GF-D8 (cell line): ENCODE measurements around the gene ZC3H12A.
"Not testable (repeated sequence)": the region's sequence is repeated elsewhere in the genome, so short reads cannot be mapped to it uniquely, and the experiment has no call there.

Source experiments
- DNase-seq: peaks from one replicate; lab custom pipeline; 2025; lab: John Stamatoyannopoulos, UW

Gene ZC3H12A

GRCh38 chr1:37502104-37502503 is 27.7 kb downstream of the ZC3H12A start:
- DNase-seq = no peak

DNA sequence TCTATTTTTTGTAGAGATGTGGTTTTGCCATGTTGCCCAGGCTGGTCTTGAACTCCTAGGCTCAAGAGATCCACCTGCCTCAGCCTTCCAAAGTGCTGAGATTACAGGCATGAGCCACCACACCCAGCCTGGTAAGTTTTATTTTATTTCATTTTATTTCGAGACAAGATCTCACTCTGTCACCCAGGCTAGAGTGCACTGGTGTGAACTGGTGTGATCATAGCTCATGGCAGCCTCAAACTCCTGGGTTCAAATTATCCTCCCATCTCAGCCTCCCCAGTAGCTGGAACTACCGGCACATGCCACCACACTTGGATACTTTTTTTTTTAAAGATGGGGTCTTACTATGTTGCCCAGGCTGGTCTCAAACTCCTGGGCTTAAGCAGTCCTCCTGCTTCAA is 28.4 kb downstream of the ZC3H12A start:
- not testable (repeated sequence) for DNase-seq

- DNase-seq = no peak
Measured at GRCh38 chr1:37506740-37507139, 32.4 kb downstream of the ZC3H12A start.

DNA sequence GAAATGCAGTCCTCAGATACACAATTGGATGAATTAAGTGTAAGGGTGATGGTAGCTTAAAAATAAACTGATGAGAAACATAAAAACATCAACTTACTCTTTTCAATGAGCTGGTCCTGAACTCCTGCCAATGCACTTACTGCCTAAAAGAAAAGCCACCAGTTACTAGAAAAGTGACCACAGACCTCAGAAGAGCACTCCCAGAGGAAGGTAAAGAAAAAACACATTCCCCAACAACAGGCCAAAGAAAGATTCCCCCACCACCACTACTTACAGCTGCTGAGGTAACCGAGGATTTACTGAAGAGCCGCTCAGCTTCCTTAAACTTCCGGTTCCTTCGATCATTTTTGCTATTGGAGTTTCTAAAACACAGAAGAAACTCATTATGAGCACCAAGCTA is 34.8 kb downstream of the ZC3H12A start:
- peak; percentile 19 for DNase-seq

GRCh38 chr1:37513795-37514349 is 39.5 kb downstream of the ZC3H12A start:
- DNase-seq = no peak

DNA sequence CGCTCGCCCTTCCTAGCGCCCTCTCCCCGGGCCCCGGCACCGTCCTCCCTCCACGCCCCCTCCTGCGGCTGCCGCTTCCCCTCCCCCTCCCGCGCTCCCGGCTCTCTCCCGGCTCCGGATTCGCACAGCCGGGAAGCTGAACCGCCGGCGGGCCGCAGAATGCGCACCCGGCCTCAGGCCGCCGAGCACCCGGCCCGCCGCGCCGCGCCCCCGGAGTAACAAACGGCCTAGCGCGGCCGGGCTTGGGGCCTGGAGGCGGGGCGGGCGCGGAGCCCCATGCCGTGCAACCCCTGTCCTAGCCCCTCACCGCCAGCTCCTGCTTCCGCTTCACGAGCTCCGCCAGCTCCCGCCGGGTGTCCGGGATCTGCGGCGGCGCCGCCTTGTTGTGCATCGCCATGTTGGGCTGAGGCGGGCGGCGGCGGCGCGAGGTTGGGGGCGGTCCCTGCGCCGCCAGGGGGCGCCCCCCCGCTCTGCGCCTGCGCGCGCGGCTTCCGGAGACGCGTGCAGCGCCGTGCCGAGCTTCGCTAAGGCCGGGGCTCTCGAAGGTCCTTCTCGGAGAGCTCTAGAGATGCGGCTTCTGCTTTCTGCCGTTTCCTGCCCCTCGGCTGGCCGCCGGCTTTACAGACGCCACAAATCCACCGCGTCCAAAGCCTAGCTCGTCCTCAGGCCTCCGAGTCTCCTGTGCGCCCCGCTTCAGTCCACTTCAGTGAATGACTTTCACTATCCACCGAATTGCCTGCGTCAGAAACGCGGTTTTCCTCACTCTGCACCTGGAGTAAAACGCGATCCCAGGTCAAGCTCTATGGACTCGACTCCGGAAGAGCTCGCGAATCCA is 40.2 kb downstream of the ZC3H12A start, which contains the start of gene MEAF6:
TSS of gene MEAF6 (minus strand) at position 417 of the 835 bp plus-strand sequence. CDS start at position 397, 20 bp downstream.
- peak; percentile 61 for DNase-seq

DNA sequence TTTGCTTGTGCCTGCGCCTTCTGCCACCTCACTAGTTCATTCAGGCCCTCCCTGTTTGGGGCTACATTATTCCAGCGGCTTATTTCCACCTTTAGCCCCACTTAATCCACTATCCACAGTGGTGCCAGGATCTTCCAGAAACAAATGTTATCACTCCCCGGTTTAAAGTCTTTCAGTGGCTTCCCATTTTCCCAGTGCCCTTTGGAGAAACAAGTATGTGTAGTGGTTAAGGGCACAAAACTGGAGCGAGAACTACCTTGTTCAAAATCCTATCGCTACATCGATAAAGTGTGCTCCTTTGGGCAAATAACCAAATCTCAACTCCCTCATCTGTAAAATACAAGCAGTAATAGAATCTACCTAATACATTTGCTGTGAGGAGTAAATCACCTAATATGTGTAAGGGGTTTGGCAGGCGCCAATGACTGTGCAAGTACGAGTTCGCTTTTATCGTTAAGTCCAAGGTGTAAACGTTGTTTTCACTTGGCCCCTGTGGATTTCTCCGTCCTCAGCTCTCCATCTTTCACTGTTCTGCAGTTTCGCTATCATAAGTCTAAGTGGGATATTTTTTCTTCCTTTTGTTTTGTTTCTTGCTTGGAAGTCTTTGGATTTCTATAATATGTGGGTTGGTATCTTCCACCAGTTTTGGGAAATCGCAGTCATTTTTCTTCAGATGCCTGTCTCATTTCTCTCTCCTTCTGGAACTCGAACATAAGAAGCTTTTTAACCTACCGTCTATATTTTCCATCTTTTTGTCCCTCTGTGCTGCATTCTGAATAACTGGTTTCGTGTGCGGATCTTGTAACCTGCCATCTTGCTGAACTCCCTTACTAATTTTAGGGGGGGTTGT is 41.0 kb downstream of the ZC3H12A start:
- DNase-seq = no peak

GRCh38 chr1:37517569-37517968 is 43.2 kb downstream of the ZC3H12A start:
- no peak for DNase-seq

- not testable (repeated sequence) for DNase-seq
Measured at GRCh38 chr1:37518241-37518640, 43.9 kb downstream of the ZC3H12A start.

GRCh38 chr1:37518929-37519328 is 44.5 kb downstream of the ZC3H12A start:
- DNase-seq = not testable (repeated sequence)

- DNase-seq = no peak
Measured at GRCh38 chr1:37519613-37520012, 45.2 kb downstream of the ZC3H12A start.

DNA sequence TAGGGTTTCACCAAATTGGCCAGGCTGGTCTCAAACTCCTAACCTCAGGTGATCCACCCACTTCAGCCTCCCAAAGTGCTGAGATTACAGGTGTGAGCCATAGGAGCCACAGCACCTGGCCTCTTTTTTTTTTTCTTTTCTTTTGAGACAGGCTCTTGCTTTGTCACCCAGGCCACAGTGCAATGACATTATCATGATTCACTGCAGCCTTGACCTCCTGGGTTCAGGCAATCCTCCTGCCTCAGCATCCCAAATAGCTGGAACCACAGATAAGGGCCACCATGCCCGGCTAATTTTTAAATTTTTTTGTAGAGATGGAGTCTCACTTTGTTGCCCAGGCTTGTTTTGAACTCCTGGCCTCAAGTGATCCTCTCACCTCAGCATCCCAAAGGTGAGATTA is 55.5 kb downstream of the ZC3H12A start:
- DNase-seq = not testable (repeated sequence)

GRCh38 chr1:37532418-37533156 is 58.2 kb downstream of the ZC3H12A start:
- not testable (repeated sequence) for DNase-seq

DNA sequence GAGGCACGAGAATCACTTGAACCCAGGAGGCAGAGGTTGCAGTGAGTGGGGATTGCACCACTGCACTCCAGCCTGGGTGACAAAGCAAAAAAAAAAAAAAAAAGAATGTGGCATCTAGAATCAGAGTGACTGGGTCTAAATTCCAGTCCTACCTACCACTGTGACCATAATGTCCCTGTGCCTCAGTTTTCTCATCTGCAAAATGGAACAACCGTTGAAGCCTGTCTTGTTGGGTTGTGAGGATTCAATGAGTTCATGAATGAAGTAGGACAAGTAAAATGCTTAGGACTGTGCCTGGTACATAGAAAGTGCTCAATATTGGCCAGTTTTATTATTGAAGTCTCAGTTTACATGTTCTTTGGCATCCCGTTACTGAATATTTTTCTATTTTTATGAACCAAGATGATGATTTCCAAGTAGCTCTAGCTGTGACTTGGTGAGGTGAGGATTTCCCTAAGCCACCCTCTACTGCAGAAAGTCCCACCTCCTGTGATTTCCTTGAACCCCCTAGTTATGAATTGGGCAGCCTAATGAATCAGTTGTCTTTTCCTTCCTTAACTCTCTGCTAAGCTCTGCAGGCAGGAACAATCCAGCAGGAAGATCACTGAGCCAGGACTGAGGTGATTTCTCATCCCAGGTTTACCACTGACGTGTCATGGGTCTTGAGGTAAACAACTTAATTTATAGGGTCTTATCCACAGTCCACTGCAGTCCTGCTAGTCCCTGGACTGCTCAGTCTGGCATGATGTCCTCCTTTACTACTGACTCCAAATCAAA is 59.1 kb downstream of the ZC3H12A start:
- no peak for DNase-seq
